ENCODE data around the gene BRWD1.

Gene BRWD1

DNA sequence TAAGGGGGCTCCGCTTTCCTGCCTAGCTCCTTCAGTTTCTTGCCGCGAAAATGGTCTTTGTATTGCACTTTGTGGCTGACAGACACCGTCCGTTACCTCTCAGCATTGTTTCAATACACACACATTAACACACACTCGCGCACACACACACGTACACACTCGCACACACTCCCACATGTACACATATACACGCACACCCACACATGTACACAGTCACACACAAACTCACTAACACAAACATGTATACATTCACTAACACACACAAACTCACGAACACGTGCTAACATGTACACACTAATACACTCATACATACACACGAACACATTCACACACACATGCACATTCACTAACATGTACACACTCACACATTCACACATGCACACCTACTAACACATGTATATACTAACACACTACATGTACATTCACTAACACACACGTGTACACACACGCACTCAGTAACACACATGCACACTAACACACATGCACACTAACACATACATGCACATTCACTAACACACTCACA lies 179.1 kb downstream of the BRWD1 start:
- no peak for DNase-seq (ENCODE audit: low read depth)

Measured in GM04503 (cell line).